Epithelial cell of prostate (primary cell): ENCODE results near the gene AHDC1.
"Not testable (repeated sequence)": the region's sequence is repeated elsewhere in the genome, so short reads cannot be mapped to it uniquely, and the experiment has no call there.

Experiments used
- DNase-seq: peaks from one replicate; pipeline ENCODE4 v3.0.0-alpha.2; 2011; ENCODE audit warnings: low read depth, low spot score
- H3K27ac ChIP-seq: fragments of 450-650 bp; 2 replicates; pipeline ENCODE4 v1.5.1; 2017; ENCODE audit warnings: mild to moderate bottlenecking

AHDC1 gene

DNA sequence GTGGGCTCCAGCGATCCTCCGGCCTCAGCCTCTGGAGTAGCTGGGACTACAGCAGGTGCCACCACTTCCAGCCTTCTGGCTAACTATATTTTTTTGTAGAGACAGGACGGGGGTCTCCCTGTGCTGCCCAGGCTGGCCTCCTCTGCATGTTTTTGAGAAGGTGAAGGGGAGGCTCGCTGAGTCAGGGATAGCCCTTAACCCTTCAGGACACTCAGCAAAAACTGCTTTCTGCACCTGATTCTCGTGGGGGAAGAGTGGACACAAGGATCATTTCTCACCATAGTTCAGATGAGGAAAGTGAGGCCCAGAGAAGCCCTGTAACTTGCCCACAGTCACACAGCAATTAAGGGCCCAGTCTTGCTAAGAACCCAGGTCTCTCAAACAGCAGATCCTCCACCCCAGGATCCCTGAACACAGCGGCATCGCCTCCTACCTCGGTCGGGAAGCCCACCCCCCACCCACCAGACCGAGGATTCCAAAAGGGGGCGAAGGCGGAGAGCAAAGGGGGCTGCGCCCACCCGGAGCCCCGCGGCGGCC lies 29.8 kb upstream of the AHDC1 start:
- H3K27ac ChIP-seq, result no peak overlapping the region
- DNase-seq, result no peak

- no peak overlapping the region for H3K27ac ChIP-seq
- no peak for DNase-seq
These were observed 29.3 kb upstream of the AHDC1 start for GRCh38 chr1:27633298-27633610.

- no peak for DNase-seq
These were observed 28.7 kb upstream of the AHDC1 start for GRCh38 chr1:27632387-27633297.

GRCh38 chr1:27630859-27631491 lies 27.0 kb upstream of the AHDC1 start:
- no peak overlapping the region for H3K27ac ChIP-seq
- DNase-seq, result no peak

More at GRCh38 chr1:27632387-27633297, 28.7 kb upstream of the AHDC1 start:
- H3K27ac ChIP-seq, result no peak overlapping the region

GRCh38 chr1:27628712-27629111 lies 24.8 kb upstream of the AHDC1 start:
- no peak overlapping the region for H3K27ac ChIP-seq

GRCh38 chr1:27627733-27628132 lies 23.8 kb upstream of the AHDC1 start:
- H3K27ac ChIP-seq, DNase-seq: not testable (repeated sequence)

More at GRCh38 chr1:27628712-27629111, 24.8 kb upstream of the AHDC1 start:
- DNase-seq, result no peak

DNA sequence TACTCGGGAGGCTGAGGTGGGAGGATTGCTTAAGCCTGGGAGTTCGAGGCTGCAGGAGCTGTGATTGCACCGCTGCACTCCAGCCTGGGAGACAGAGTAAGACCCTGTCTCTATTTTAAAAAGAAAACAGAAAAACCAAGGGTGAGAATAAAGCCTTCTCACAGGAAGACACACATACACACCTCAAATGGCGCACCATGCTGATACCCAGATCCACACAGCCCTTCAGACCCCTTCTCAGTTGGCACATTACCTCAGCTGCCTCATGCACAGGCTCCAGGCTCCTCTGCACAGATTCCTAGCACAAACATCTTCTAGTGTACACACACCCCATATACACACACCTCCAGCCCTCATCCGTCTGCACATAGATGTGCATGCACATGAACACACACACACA lies 23.1 kb upstream of the AHDC1 start:
- DNase-seq, result no peak
- H3K27ac ChIP-seq, result no peak overlapping the region

- DNase-seq, result no peak
These were observed 22.3 kb upstream of the AHDC1 start for GRCh38 chr1:27626031-27626935.

DNA sequence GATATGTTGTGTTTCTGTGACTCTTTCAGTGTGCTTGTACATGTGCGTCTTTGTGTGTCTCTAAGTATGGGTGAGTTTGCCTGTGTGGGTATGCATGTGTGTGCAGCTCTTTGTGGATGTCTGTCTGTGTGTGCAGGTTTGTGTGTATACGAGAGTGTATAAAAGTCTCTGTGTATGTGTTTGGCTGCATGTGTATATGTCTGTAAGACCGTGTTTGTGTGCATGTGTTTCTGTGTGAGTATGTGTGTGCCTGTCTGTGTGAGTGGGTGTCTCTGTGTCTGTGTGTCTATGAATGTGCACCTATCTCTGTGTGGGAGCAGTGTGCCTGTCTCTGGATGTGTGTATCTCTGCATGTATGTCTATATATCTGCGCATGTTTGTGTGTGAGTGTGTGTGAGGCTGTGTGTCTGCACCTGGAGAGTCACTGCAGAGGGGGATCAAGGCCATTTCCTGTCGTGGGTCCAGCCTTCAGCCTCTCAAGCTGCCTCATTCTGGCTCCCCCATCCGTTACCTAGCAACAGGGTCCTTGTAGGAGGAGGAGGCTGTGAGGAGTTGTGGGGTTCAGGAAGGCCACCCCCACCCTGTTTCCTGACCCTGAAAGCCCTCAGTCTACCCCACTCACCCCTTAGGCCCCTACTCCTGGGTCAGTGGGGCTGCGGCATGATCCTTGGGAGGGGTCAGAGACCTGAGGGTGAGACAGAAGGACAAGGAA lies 20.7 kb upstream of the AHDC1 start:
- DNase-seq, result no peak
- peak overlapping the region; percentile 68 for H3K27ac ChIP-seq

More at GRCh38 chr1:27626031-27626935, 22.3 kb upstream of the AHDC1 start:
- H3K27ac ChIP-seq, result peak overlapping the region; percentile 68

DNA sequence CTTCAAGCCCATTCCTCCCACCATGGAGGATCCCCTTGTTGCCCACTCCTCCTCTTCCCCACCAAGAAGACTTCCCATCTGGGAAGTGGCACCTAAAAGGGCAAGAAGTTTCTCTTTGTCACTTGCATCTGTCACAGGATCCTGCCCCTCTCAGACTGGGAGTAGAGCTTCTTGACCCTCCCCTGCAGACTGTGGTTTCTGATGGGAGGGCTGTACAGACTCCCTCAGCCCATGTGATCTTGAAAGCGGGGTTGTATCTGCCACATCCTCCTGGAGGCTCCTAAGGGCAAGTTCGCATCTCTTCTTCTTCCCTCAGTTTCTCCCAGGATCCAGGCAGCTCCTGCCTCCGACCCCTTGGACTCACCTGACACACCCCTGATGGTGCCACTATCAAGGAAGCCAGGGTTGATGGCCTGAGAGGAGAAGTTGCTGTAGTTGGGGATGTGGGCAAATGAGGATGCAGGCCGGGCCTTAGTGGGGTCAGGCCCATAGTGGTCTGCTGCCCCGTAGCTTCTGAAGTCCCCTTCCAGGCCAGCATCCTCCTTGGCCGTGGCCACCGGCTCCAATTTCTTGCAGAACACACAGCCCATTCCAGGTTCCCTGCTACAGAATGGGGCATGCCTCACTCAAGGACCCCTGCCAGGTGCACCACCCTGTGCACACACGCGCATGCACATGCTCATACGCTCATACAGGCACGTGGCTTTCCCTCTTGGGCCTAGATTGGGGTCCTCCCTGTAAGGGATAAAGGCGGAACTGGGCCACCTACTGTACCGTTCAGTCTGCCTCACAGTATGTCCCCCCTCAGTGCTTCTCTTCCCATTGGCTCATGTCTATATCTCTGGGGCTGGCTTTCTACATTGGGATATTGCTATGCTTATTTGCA lies 19.6 kb upstream of the AHDC1 start:
- DNase-seq, result no peak
- no peak overlapping the region for H3K27ac ChIP-seq

DNA sequence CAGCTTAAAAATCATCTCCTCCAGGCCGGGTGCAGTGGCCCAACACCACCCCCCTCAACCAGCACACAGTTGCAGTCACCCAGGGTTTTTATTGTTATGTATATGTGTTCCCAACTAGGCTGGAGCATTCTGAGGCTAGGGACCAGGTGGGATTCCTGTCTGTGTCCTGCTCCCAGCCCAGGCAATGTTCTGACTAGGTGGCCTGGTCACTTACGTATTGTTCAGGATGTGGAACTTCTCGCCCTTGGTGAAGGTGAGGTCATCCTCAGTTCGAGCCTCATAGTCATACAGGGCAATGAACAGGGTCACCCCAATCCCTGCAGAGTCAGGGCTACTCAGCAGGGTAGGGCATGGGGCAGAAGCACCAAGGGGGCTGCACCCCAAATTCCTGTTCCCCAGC lies 18.9 kb upstream of the AHDC1 start:
- no peak for DNase-seq
- no peak overlapping the region for H3K27ac ChIP-seq

- no peak for DNase-seq
- no peak overlapping the region for H3K27ac ChIP-seq
These were observed 17.3 kb upstream of the AHDC1 start for GRCh38 chr1:27621051-27621920.

DNA sequence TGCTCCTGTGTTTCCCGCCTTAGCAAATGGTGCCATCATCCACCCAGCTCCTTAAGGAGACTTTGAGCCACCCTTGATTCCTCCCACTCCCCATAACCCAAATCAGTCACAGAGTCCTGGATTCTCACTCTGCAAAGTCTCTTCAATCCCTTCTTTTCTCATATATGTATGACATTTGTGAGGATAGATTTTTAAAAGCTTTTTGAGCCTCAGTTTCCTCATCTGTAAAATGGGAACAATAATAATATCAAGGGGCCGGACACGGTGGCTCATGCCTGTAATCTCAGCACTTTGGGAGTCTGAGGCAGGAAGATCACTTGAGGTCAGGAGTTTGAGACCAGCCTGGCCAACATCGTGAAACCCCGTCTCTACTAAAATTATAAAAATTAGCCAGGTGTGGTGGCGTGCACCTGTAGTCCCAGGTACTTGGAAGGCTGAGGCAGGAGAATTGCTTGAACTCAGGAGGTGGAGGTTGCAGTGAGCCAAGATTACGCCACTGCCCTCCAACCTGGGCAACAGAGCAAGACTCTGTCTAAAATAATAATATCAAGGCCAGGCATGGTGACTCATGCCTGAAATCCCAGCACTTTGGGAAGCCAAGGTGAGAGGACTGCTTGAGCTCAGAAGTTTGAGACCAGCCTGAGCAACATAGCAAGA lies 16.0 kb upstream of the AHDC1 start:
- DNase-seq, H3K27ac ChIP-seq: not testable (repeated sequence)

DNA sequence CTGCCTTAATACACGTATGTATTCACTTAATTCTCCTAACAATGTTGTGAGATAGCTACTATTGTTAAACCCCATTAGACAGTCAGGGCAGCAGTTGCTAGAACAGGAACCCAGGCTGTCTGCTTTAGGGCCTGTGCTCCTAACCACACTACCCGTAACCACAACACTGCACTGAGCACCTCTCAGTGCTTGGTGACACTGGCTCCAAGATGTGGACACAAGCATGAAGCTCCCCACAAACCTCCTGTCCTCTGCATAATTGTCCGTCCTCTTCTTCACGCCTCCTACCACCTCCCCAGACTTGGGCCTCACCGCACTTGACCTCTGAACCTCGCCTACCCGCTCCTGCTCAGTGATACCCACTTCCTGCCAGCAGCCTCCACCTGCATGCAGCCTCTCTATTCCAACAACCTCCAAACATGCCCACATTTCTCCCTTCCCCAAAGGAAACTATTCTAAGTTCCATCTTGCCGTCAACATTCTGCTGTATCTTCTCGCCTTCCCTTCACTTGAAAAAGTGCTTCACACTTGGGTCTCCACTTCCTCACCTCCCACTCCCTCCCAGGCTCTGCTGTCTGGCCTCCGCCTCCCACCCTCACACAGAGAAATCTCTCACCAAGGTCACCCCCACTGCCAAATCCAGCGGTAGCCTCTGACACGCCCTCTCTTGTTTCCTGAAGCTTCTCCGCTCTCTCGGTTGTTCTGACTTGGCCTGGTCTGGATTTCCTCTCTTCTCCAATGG lies 14.6 kb upstream of the AHDC1 start:
- no peak overlapping the region for H3K27ac ChIP-seq

GRCh38 chr1:27617420-27617819 lies 13.5 kb upstream of the AHDC1 start:
- no peak overlapping the region for H3K27ac ChIP-seq
- DNase-seq, result no peak

More for the DNA sequence above, 14.6 kb upstream of the AHDC1 start:
- no peak for DNase-seq

DNA sequence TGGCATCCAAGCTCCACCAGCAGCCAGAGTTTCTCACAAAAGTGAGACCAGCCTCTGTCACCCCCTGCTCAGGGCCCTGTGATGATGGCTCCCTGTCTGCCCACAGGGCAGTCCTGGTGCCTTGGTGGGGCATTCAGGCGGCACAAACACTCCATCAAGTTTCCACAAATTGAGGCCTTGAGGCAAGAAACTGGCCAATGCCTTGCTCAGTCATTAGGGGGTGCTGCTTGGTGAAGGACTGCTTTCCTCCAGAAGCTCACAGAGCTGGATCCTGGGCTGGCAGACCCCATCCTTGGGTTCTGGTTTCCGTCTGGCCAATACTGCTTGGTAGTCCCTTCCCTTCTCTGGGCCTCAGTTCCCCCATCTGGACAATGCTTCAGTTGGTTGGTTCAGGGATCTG lies 12.5 kb upstream of the AHDC1 start:
- DNase-seq, result no peak
- no peak overlapping the region for H3K27ac ChIP-seq
